Tibial artery (tissue), 4 donors: Measurements from ENCODE around the gene SLC38A7.

ENCODE experiments used
- DNase-seq, 2 donors: peaks; one replicate each; pipeline ENCODE4 v3.0.0-alpha.2; 2019
- H3K27ac ChIP-seq, 2 donors: fragments of 200-600 bp; sonication (generic) in 1 of 2; 1 replicate in 1 of 2; 2 replicates in 1 of 2; pipeline ENCODE4 v1.5.1; 2018 to 2019; ENCODE audit warnings: mild to moderate bottlenecking in 1 of 2
- H3K27me3 ChIP-seq, 2 donors: fragments of 200-600 bp; sonication (generic) in 1 of 2; one replicate each; pipeline versions ENCODE4 v1.5.1 to v1.6.0; 2016 to 2019
- H3K36me3 ChIP-seq, 3 donors: fragments of 200-600 bp; sonication (generic) in 2 of 3; one replicate each; pipeline ENCODE4 v1.5.1; 2016 to 2019; ENCODE audit warnings: mild to moderate bottlenecking in 2 of 3
- H3K4me1 ChIP-seq, 4 donors: fragments of 200-600 bp; sonication (generic) in 2 of 4; 1 replicate in 3 of 4; 2 replicates in 1 of 4; pipeline ENCODE4 v1.5.1; 2016 to 2019
- H3K4me3 ChIP-seq, 2 donors: fragments of 200-600 bp; sonication (generic) in 1 of 2; 1 replicate in 1 of 2; 2 replicates in 1 of 2; pipeline ENCODE4 v1.5.1; 2018 to 2019; ENCODE audit warnings: mild to moderate bottlenecking in 2 of 2
- H3K9me3 ChIP-seq, 3 donors: fragments of 200-600 bp; sonication (generic) in 1 of 3; one replicate each; pipeline ENCODE4 v1.5.1; 2016 to 2019
- intact Hi-C: fragments of 100-400 bp; cut with DNase I; formaldehyde crosslinking; loops from one replicate; pipeline ENCODE4 v1.15.0; 2023; ENCODE audit warnings: low total_unique reads
- TF ChIP-seq, protein P1 (sequence below), 2 experiments: fragments of 200-600 bp in 1 of 2; fragments of 450-650 bp in 1 of 2; IDR thresholded peaks; one replicate each; pipeline ENCODE4 v1.5.1; 2017 to 2019; ENCODE audit warnings: antibody characterized with exemption in 2 of 2, mild to moderate bottlenecking in 1 of 2, moderate library complexity in 1 of 2

Gene SLC38A7

DNA sequence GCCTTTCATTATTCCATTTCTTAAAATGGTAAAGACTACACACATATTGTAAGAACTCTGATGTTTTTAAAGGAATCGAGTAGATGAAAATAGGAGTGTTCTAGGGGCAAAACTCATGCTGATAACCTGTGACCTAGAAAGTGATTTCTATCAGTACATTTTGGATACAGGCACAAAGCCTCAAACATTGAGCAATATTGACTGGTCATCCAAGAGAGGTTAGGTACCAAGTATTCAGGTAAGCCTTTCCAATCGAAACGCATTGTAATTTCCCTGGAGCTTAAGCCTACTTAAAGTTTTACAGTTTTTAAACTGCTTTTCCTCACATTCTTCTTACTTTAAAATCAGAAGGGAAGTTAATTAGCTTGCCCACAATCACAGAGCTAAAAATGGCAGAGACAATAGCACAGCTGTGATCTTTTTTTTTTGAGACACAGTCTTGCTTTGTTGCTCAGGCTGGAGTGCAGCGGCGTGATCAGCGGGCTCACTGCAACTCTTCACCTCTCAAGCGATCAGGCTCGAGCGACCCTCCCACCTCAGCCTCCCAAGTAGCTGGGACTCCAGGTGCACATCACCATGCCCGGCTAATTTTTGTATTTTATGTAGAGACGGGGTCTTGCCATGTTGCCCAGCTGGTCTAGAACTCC, 46.3 kb upstream of the SLC38A7 start:
- no peaks in the 10 kb centered on the region for H3K9me3 ChIP-seq
- H3K4me1 ChIP-seq: peaks cover 0 to 28% (median 18%) of the 10 kb centered on the region in 4 donors
- no peaks in the 10 kb centered on the region for H3K36me3 ChIP-seq
- intact Hi-C loops: no loop called here
- no peak overlapping the region for H3K27ac ChIP-seq
- TF ChIP-seq, protein P1, sequence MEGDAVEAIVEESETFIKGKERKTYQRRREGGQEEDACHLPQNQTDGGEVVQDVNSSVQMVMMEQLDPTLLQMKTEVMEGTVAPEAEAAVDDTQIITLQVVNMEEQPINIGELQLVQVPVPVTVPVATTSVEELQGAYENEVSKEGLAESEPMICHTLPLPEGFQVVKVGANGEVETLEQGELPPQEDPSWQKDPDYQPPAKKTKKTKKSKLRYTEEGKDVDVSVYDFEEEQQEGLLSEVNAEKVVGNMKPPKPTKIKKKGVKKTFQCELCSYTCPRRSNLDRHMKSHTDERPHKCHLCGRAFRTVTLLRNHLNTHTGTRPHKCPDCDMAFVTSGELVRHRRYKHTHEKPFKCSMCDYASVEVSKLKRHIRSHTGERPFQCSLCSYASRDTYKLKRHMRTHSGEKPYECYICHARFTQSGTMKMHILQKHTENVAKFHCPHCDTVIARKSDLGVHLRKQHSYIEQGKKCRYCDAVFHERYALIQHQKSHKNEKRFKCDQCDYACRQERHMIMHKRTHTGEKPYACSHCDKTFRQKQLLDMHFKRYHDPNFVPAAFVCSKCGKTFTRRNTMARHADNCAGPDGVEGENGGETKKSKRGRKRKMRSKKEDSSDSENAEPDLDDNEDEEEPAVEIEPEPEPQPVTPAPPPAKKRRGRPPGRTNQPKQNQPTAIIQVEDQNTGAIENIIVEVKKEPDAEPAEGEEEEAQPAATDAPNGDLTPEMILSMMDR (IDR thresholded peaks at IDR 0.05): no peak
- DNase-seq: no peak
- no peaks in the 10 kb centered on the region for H3K27me3 ChIP-seq
- H3K4me3 ChIP-seq: no peak overlapping the region

DNA sequence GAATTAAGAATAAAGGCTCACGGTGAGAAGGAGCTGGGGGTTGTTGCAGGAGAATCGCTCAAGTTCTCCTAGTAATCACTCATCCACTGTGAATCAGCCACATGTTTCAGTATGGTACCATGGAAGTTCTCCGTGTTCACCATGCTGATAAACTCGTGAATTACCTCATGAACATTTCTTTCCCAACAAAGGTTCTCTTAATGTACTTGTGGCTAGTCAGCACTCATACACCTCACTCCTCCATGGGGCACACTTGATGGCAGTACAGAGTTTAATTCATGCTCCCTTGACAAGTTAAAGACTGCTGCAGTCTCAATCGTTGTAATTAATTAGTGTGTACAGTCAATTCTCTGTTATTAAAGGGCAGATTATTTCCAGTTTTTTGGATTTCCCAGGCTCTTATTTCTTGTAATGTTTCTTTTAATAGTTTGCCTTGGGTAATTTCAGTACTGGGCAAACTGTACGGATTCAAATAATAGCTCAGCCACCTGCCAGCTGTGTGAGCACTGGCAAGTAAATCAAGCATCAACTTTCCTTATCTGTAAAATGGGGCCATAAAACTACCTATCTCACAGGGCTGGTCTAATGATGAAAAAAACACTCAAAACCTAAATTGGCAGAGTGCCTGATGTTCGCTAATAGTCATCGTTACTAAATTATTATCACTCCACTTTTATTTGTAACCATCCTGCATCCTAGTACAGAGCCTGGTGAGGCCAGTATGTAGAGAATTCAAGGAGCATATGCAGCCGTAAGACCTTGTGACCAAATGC, 43.4 kb upstream of the SLC38A7 start:
- H3K27ac ChIP-seq: no peak overlapping the region
- H3K4me3 ChIP-seq: no peak overlapping the region
- H3K27me3 ChIP-seq: no peaks in the 10 kb centered on the region
- TF ChIP-seq, protein P1 (IDR thresholded peaks at IDR 0.05): no peak
- H3K4me1 ChIP-seq: peaks cover 0 to 18% (median 7%) of the 10 kb centered on the region in 4 donors
- intact Hi-C loops: no loop called here
- no peak for DNase-seq
- no peaks in the 10 kb centered on the region for H3K9me3 ChIP-seq
- H3K36me3 ChIP-seq: peaks cover 0 to 10% (median 0%) of the 10 kb centered on the region in 3 donors

DNA sequence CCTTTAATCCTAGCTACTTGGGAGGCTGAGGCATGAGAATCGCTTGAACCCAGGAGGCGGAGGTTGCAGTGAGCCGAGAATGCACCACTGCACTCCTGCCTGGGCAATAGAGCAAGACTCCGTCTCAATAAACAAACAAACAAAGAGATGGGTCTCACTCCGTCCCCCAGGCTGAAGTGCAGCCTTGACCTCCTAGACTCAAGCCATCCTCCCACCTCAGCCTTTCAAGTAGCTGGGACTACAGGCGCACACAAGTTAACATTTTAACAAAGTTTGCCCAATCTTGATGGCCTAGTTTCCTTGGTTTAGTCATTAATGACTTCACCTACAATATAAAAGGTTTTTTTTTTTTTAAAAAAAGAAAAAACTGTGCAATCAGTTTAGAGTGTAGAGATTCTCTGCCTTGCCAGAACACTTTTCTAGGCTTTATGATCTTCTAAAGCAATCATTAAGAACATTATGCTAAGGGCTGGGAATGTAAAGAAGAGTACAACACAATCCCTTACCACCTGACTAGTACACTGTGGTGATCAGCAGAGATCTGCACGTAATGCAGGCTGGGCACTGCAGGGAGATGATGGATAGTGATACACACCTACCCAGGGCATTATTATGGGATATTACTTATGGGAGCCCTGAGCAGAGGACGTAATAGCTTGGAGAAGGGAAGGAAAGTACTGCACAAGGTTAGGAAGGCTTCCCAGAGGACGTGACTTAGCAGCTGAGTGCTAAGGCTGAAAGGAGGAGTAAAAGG, 42.6 kb upstream of the SLC38A7 start:
- no peak for DNase-seq
- TF ChIP-seq, protein P1 (IDR thresholded peaks at IDR 0.05): no peak
- H3K27ac ChIP-seq: no peak overlapping the region
- H3K9me3 ChIP-seq: no peaks in the 10 kb centered on the region
- H3K36me3 ChIP-seq: peaks cover 0 to 18% (median 0%) of the 10 kb centered on the region in 3 donors
- intact Hi-C loops: no loop called here
- peaks cover 0 to 10% (median 1%) of the 10 kb centered on the region in 4 donors for H3K4me1 ChIP-seq
- H3K4me3 ChIP-seq: no peak overlapping the region
- no peaks in the 10 kb centered on the region for H3K27me3 ChIP-seq

DNA sequence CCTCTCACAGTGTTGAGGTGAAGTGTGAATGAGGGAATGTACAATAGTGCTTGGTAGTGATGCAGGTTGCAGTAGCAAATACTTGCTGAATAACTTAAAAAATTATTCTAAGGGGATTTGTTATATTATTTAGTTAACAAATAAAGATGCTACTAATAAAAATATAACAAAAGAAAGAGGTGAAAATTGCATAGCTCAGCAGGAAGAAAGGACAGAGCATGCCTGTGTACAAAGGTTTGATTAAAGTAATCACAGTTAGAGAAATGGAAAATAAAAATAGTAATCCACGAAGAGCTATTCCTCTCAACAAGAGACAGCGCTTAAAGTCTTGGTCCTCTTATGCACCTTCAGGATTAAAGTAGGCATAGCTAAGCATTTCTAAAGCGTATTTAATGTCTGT, 38.5 kb upstream of the SLC38A7 start:
- no peak for DNase-seq
- peaks cover 26 to 59% (median 34%) of the 10 kb centered on the region in 3 donors for H3K36me3 ChIP-seq
- H3K27me3 ChIP-seq: no peaks in the 10 kb centered on the region
- no peak overlapping the region for H3K27ac ChIP-seq
- no peaks in the 10 kb centered on the region for H3K4me1 ChIP-seq
- H3K4me3 ChIP-seq: no peak overlapping the region
- intact Hi-C loops: no loop called here
- H3K9me3 ChIP-seq: no peaks in the 10 kb centered on the region
- TF ChIP-seq, protein P1 (IDR thresholded peaks at IDR 0.05): no peak

GRCh38 chr16:58717994-58718393, 33.4 kb upstream of the SLC38A7 start:
- no peak for DNase-seq
- H3K4me1 ChIP-seq: no peaks in the 10 kb centered on the region
- no peaks in the 10 kb centered on the region for H3K9me3 ChIP-seq
- H3K36me3 ChIP-seq: peaks cover 69 to 98% (median 69%) of the 10 kb centered on the region in 3 donors
- no peak overlapping the region for H3K4me3 ChIP-seq
- TF ChIP-seq, protein P1 (IDR thresholded peaks at IDR 0.05): no peak
- no peak overlapping the region for H3K27ac ChIP-seq
- H3K27me3 ChIP-seq: no peaks in the 10 kb centered on the region
- intact Hi-C loops: no loop called here
